NOMO-1 treated with dmso at 0.1 percent for 144 hours (cell line): ENCODE data around the gene LRRK1.

Experiments
- DNase-seq: peaks from one replicate; lab custom pipeline; 2025; ENCODE audit not compliant: unreplicated experiment; lab: John Stamatoyannopoulos, UW

LRRK1 gene

DNA sequence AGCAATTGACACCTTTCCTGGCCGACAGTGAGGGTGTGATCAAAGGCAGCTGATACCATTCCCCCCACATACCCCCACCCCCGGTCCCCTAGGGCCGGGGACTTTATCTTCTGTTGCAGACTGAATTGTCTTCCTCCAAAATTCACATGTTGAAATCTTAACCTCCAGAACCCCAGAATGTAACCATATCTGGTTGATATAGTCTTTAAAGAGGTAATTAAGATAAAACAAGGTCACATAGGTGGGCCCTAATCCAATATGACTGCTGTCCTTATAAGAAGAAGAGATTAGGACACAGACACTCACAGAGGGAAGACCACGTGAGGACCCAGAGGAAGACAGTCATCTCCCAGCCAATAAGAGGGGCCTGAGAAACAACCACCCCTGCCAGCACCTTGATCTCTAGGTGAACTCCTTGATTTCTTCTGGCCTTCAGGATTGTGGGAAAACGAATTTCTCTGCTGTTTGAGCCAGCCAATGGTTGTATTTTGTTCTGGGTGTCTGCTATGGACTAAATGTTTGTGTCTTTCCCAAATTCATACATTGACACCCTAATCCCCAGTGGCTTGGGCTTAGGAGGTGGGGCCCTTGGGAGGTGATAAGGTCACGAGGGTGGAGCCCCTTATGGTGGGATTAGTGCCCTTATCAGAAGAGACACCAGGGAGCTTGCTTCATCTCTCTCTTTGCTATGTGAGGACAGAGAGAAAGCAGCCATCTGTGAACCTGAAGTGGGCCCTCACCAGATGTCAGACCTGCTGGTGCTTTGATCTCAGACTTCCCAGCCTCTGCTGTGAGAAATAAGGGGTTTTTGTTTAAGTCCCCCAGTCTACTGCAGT lies 188.7 kb downstream of the LRRK1 start:
- no peak for DNase-seq

DNA sequence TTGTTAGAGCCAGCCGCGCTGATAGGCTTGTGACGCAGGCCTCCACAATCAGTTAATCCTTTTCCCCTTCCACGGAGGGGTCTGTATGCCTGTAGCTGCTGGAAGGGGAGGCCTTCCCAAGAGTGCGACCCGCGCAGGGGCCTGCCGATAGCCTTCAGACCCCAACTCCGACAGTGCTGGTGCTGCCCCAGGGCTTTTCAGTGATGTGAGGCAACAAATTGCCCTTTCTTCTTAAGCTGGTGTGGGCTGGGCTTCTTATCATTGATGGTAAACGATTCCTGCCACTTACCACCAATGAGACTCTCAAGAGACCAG lies 189.3 kb downstream of the LRRK1 start:
- DNase-seq: no peak

DNA sequence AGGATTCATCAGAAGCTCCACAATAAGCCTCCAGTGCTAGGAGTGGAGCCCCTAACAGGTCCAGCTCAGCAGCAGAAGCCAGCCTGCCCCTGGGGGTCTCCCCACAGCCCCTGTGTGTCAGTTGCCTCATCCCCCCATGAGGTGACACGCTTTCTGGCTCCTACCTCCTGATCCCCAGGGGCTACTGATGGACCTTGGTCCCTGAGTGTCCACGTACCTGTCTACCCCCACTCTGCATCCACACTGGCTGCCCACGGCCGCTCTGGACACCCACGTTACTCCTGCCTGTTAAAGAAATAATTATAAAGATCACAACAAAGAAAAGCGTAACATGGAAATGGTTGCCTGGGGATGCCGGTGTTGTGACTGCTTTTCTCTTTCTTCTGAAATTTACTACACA lies 189.6 kb downstream of the LRRK1 start:
- no peak for DNase-seq

DNA sequence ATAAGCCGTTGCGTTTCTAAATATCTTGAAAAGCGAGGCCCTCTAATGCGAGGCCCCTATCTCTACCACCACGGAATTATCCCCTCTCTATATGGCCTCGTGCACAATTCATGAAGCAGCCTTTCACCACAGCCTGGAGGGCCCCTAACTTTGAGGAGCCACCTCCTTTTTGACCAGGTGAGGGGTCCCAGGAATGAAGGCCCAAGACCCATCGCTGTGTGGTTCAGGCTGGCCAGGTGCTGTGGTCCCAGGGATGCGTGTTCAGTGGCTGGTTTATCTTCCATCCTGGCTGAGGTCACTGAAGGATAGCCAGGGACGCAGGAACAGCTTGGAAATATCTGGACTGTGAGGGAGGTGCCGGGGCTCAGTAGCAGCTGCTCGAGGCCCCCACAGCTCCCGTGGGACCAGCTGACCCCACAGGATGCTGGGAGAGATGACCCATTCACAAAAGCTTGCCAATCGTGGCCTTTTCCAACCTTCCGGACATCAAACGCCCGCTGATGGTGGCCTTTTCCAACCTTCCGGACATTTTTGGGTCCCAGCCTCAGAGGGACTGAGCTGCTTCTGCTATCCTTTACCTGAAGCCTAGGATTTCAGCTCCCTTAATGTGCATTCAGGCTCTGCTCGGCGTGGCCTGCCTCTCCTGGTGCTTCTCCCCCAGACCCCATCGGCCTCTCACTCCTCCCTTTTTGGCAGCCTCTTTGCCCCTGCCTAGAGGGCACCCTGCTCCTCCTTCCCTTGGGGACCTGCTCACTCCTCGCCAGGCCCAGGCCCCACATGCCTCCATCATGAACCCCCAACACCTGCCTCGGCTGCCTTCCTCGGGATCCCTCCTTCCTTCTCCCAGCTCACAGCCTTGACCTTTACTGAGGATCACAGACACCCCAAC lies 191.8 kb downstream of the LRRK1 start:
- DNase-seq: no peak

DNA sequence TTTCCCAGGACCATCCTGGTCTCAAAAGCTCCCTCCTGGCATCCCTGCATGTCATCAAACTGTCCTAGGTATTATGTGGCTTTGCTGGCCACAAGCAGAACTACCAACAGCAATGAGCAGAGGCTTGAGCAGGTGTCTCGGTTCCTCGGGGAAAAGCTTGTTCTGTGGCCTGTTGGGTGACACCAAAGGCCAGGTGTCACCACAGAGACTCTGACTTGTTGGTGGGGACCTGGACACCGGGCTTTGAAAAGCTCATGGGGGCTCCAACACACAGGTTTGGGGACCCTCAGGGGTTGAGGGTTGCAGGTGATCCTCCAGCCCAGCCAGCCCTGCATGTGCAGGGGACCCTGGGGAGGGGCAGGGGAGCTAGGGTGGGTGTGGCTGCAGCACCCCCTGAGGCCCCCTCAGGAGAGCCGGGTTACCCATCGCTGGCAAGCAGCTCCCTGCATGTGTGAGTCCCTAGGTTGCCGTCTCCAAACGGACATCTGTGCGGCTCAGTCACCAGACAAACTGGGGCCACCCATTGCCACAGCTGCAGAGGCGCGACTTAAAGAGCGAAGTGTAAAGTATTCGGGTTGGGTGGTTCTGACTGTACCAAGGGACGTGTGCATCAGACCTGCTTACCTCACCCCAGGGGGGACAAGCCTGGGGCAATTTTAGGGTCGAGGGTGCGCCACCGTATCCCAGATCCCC lies 192.6 kb downstream of the LRRK1 start:
- DNase-seq: no peak

DNA sequence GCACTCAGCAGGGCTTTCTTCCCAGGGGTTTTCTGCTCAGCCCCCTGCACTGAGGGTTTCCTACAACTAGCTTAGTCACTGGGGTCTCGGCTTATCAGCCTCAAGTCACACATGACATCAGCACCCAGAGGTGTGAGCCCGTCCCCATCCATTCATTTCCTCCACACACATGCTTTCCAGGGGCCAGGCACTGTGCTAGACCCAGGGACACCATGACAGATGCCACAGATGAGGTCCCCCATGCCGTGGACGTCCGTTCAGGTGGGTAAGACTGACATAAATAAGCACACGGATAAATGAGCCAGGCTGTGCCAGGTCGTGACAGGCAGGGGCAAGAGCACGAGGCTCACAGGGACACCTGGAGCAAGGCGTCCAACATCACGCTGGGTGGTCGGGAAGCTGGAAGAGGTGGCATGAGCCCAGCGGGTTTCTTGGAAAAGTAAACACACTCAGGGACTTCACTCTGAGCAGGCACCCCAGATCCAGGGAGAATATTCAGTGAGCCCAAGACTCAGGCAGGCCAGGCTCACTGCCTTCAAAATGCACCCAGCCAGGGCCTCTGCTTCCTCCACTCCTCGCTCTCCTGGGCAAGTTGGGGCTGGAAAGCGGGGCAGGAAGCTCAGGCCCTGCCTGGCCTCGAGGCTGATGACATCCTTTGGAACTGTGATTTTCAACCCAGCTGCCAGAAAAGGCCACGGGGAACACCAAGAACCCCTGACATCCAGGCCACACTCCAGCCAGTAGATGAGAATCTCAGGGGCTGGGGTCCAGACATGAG lies 193.4 kb downstream of the LRRK1 start:
- no peak for DNase-seq

DNA sequence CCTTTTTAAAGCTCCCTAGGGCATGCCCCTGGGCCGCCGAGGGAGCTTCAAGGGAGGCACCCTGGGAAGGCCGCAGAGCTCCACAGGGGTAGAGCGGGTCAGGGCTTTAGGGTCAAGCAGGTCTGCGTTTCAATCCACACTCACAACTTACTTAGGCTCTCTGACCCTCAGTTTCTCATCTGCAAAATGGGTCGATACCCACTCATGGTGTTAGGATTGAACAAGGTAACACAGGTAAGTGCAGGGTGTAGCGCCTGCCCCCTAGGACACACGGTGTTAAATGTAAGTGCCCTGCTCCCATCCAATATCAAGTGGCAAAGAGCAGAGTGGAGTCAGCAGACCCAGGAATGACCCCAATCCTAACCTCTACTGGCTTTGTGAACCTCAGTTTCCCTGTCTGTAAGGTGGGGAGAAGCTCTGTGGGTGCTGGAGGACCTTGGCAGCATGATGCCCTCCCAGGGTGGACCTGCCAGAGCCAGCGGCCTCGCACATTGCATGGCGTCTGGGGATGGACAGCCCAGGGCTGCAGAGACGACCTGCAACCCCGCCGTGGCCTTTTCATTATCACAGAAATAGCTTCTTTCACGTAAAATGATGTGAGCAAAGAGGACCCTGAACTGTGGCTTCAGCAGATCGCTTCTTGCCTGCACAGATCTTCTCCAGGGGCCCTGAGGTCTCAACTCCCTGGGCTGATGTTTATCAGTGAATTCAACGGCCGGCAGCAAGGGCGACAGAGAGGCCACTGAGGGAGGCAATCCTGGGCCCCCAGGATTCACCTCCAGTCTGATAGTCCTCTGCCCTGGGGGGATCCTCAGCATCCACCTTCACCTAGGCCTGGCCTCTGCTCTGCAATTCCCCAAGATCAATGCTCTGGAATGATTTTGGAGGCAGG lies 194.2 kb downstream of the LRRK1 start:
- no peak for DNase-seq

DNA sequence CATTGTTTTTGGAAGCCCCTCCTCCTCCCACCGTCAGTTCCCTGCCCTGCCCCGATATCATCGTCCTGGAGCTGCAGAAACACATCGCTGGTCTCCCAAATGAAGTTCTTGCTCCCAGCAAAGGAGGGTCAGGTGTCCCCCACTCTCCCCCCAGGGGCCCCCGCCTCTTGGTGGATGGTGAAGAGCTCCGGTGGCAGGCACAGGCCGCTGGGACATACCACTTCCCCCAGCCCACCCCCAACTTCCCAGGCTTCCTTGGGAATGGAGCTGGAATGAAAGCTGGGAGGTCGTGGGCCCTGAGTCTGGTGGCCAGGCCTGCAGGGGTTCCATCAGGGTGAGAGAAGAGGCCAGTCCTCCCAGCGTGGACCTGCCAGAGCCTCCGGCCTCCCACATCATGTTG lies 195.0 kb downstream of the LRRK1 start:
- DNase-seq: no peak

DNA sequence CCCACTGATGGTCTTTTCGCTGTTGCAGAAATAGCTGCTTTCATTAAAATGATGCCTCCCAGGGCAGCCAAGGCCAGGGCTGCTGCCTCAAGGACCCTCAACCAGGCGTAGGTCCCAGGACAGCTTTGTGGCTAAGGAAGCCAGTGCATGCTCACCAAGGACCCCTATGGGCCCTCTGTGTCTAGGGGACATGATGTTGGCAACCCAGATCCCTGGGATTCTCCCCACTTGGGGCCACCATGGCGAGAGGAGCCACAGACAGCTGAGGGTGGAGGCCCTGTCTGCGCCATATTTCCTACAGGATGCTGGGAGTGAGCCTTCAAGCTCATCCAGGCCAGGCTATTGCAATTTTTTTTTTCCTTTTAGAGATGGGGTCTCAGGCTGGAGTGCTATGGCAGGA lies 195.5 kb downstream of the LRRK1 start:
- no peak for DNase-seq

DNA sequence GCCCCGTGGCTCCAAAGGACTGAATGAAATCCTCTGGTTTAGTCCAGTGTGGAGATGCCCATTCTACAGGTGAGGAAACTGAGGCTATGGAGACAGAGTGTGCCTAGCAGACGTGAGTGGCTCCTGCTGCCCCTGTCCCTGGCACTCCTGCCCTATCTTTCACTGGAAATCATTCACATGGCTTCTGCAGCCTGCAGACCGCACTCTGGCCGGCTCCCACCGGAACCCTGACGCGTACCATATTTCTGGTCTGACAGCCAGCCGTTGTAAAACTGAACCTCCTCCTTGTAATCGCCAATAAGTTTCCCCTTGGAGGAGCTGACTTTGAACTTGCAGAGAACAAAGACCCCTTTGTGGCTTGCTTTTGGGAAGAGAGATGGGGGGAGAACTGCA lies 196.2 kb downstream of the LRRK1 start:
- no peak for DNase-seq

DNA sequence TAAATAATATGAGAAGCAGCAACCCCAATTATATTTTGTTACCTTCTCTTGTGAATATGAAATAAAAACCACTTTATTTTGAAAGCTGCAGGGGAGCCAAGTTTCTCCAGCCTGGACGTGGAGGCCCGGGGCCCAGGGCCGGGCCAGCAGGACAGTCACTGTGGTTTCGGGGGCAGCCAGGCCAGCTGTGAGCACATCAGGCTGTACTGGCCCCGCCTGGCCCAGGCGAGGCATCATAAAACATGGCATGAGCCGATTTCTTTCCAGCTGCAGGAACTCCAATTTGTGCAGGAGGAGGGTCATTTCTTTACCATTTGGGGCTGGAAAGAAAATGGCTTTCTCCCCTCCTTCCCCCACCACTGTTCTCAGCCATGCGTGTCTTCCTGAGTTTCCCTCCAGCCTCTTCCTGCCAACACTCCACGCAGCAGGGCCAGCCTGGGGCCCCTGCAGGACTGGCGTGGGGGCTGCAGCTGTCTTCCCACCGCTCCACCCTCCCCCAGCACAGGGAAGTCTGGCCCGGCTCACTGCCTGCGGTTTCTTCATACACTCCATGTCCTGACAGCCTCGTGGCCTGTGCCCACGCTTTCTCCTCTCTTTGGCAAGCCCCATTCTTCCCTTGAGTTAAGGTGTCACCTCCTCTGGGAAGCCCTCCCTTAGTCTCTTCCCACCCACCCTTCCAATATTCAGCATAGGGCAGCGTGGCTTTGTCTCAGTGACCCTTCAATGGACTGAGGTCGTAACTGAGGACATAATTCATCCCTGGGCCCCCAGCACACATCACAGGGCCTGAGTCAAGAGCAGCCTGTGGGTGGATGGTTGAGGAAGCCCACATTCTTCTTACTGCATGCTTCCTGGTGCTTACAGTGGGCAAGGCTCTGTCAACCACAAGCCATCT lies 196.9 kb downstream of the LRRK1 start:
- DNase-seq: no peak

DNA sequence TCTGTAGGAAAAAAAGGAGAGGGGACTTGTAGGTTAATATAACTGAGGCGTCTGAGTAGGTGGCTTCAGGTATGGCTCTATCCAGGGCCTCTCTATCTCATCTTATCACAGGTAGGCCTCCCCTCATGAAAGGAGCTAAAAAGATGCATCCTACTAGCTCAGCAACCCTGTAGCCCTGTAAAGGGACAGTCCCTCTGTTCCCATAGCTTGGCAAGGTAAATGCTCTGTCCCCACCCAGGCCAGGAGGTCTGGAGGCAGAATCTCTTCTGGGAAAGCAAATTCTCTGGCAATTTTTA lies 197.5 kb downstream of the LRRK1 start:
- no peak for DNase-seq

DNA sequence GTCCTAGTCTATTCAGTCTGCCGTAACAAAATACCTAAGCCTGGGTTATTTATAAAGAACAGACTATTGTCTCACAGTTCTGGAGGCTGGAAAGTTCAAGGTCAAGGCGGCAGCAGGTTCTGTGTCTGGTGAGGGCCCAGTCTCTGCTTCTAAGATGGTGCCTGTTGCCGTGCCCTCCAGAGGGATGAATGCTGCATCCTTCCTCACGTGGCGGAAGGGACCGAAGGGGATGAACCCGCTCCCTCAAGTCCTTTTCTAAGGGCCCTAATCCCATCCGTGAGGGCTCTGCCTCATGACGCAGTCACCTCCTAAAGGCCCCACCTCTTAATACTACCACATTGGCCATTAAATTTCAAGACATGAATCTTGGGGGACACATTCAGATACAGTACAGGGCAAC lies 199.0 kb downstream of the LRRK1 start:
- no peak for DNase-seq

DNA sequence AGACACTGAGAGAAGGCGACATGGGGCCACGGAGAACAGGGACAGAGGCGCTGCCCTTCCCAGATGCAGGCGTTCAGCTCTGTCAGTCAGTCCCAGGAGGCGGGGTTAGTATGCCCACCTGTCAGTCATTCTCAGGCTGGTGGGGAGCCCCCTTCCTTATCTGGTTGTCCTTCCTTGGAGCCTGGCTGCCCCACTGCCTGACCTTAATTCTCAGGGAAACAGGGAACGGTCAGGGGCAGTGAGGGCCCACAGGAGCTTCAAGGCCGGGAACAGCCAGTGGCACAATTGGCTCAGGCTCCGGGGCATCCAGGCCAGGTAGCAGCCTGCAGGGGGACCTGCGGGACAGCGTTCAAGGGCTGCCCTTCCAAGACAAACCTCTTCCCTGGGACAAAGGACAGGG lies 199.5 kb downstream of the LRRK1 start:
- no peak for DNase-seq

DNA sequence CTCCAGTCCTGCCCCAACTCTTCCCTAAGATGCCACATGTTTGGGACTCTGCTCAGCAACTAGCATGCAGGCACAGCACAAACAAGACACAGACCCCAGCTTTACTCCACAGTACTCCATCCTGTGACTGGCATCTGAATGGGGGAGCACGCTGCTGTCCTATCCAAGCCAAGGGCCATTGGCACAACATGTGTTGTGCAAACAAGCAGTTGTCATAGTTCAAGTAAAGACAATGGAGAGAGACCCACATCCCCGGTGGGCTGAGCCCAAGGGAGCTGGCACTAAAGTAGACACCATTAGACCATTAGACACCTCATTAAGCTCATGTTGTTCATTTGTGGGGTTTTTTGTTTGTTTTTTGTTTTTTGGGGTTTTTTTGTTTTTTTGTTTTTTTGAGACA lies 200.0 kb downstream of the LRRK1 start:
- no peak for DNase-seq
